ENCODE measurements around the gene HOXB13.

Gene HOXB13

GRCh38 chr17:48704361-48705248, 23.9 kb downstream of the HOXB13 start:
- Histone ChIP-seq H3K4me3 (ENCODE audit: low read length) (no peak overlapping the region), H2AFZ (ENCODE audit: low read depth, low read length) (no peak overlapping the region), H3K9me3 (ENCODE audit: insufficient read depth, low read length) (no peaks in the 10 kb centered on the region), H4K20me1 (ENCODE audit: insufficient read depth, low read length) (no peaks in the 10 kb centered on the region), H3K36me3 (replicated peaks; ENCODE audit: low read depth, low read length) (no peaks in the 10 kb centered on the region), H3K4me2 (ENCODE audit: low read length) (no peak overlapping the region), H3K4me1 (ENCODE audit: low read length) (no peaks in the 10 kb centered on the region), H3K9ac (ENCODE audit: low read length) (no peak overlapping the region), H3K79me2 (ENCODE audit: low read length) (no peaks in the 10 kb centered on the region), H3K27me3 (ENCODE audit: low read depth, low read length) (peaks cover 50% of the 10 kb centered on the region), H3K27ac (ENCODE audit: low read length) (no peak overlapping the region)
- no peak for TF ChIP-seq EZH2phosphoT487 (IDR thresholded peaks at IDR 0.05; ENCODE audit: low read depth)
- TF ChIP-seq CTCF (IDR thresholded peaks at IDR 0.05; ENCODE audit: low read depth, low read length), result no peak

DNA sequence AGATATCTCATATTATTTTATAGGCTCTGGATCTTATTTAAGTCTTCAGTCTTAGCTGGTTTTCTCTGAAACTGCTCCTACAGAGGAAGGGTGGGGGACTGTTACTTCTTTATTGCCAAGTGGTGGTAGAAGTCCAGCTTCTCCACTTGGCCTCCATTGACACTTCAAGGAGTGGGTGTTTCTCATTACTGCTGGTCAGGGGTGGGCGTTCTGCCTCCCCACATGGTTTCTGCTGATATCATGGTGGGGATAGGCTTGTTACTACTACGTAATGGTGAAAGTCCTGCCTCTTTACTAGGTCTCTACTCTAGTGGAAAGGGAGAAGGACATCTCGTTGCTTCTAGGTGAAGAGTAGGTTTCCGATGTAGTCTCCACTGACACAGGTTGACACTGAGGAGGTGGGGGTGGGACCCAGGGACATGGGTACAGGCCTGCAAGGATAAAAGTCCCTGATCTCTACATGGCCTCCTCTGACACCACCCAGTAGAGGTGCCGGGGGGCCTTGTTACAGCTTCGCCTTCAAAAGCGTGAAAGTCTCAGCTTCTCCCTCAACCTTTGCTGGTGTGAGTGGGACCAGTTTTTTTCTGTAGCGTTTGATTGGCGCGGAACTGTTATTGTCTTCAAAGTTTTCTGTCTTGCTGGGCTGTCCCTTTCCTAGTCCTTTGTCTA, 26.6 kb downstream of the HOXB13 start:
- Histone ChIP-seq H3K4me3 (ENCODE audit: low read length) (no peak overlapping the region), H3K36me3 (replicated peaks; ENCODE audit: low read depth, low read length) (no peaks in the 10 kb centered on the region), H3K9me3 (ENCODE audit: insufficient read depth, low read length) (no peaks in the 10 kb centered on the region), H4K20me1 (ENCODE audit: insufficient read depth, low read length) (no peaks in the 10 kb centered on the region), H3K9ac (ENCODE audit: low read length) (no peak overlapping the region), H3K27me3 (ENCODE audit: low read depth, low read length) (peaks cover 43% of the 10 kb centered on the region), H3K27ac (ENCODE audit: low read length) (no peak overlapping the region), H3K79me2 (ENCODE audit: low read length) (no peaks in the 10 kb centered on the region), H3K4me2 (ENCODE audit: low read length) (no peak overlapping the region), H2AFZ (ENCODE audit: low read depth, low read length) (no peak overlapping the region), H3K4me1 (ENCODE audit: low read length) (no peaks in the 10 kb centered on the region)
- no peak for TF ChIP-seq CTCF (IDR thresholded peaks at IDR 0.05; ENCODE audit: low read depth, low read length)
- no peak for TF ChIP-seq EZH2phosphoT487 (IDR thresholded peaks at IDR 0.05; ENCODE audit: low read depth)

DNA sequence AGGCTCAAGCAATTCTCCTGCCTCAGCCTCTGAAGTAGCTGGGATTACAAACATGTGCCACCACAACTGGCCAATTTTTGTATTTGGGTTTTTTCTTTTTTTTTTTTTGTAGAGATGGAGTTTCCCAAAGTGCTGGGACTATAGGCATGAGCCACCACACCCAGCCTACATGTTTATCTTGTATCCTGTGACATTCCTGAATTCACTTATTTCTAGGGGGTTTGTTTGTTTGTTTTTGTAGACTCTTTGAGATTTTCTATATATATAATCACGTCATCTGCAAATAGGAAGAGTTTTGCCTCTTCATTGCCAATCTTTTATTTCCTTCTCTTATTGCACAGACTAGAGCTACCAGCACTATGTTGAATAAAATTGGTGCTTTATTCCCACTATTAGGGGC, 35.4 kb downstream of the HOXB13 start:
- no peak overlapping the region for H3K4me2 ChIP-seq (ENCODE audit: low read length)
- no peak overlapping the region for H3K27ac ChIP-seq (ENCODE audit: low read length)
- H4K20me1 ChIP-seq (ENCODE audit: insufficient read depth, low read length), result no peaks in the 10 kb centered on the region
- no peaks in the 10 kb centered on the region for H3K36me3 ChIP-seq (replicated peaks; ENCODE audit: low read depth, low read length)
- no peaks in the 10 kb centered on the region for H3K79me2 ChIP-seq (ENCODE audit: low read length)
- H3K4me3 ChIP-seq (ENCODE audit: low read length), result no peak overlapping the region
- H3K9me3 ChIP-seq (ENCODE audit: insufficient read depth, low read length), result 0 out of 2 replicates have a peak, but pooled peaks cover 4% of the 10 kb centered on the region
- no peaks in the 10 kb centered on the region for H3K4me1 ChIP-seq (ENCODE audit: low read length)
- H2AFZ ChIP-seq (ENCODE audit: low read depth, low read length), result no peak overlapping the region
- no peak for TF ChIP-seq CTCF (IDR thresholded peaks at IDR 0.05; ENCODE audit: low read depth, low read length)
- TF ChIP-seq EZH2phosphoT487 (IDR thresholded peaks at IDR 0.05; ENCODE audit: low read depth), result no peak
- no peak overlapping the region for H3K9ac ChIP-seq (ENCODE audit: low read length)
- H3K27me3 ChIP-seq (ENCODE audit: low read depth, low read length), result peaks cover 6% of the 10 kb centered on the region; the same call in 1 of the 2 replicates

DNA sequence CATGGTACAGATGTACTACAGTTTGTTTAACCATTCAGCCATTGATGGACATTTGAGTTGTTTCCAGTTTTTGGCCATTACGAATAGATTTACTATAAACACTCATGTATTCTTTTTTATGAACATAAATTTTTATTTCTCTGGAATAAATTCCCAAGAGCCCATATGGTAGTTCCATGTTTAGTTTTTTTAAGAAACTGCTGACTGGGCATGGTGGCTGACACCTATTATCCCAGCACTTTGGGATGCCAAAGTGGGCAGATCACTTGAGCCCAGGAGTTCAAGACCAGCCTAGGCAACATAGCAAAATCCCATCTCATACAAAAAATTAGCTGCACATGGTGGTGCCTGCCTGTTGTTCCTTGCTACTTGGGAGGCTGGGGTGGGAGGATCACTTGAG, 36.5 kb downstream of the HOXB13 start:
- TF ChIP-seq CTCF (IDR thresholded peaks at IDR 0.05; ENCODE audit: low read depth, low read length), result no peak
- TF ChIP-seq EZH2phosphoT487 (IDR thresholded peaks at IDR 0.05; ENCODE audit: low read depth), result no peak
- Histone ChIP-seq H3K4me1 (ENCODE audit: low read length) (no peaks in the 10 kb centered on the region), H3K4me3 (ENCODE audit: low read length) (no peak overlapping the region), H3K79me2 (ENCODE audit: low read length) (no peaks in the 10 kb centered on the region), H3K36me3 (replicated peaks; ENCODE audit: low read depth, low read length) (no peaks in the 10 kb centered on the region), H2AFZ (ENCODE audit: low read depth, low read length) (no peak overlapping the region), H3K9me3 (ENCODE audit: insufficient read depth, low read length) (0 out of 2 replicates have a peak, but pooled peaks cover 4% of the 10 kb centered on the region), H3K9ac (ENCODE audit: low read length) (no peak overlapping the region), H3K27me3 (ENCODE audit: low read depth, low read length) (peaks cover 6% of the 10 kb centered on the region; the same call in 1 of the 2 replicates), H3K4me2 (ENCODE audit: low read length) (no peak overlapping the region), H3K27ac (ENCODE audit: low read length) (no peak overlapping the region), H4K20me1 (ENCODE audit: insufficient read depth, low read length) (no peaks in the 10 kb centered on the region)

Data from OCI-LY3 (cell line).